Skin epidermis (tissue), 12 donors: ENCODE data around the gene PHKG2.

Experiments
- H3K27ac ChIP-seq, 21 experiments: fragments of 200-600 bp; sonication (generic) in 11 of 21; one replicate each; pipeline ENCODE4 v1.5.0; 2020; ENCODE audit warnings: mild to moderate bottlenecking in 3 of 21, inconsistent platforms in 2 of 21, moderate library complexity in 2 of 21
- H3K4me3 ChIP-seq, 7 experiments: fragments of 200-600 bp; sonication (generic) in 2 of 7; one replicate each; pipeline ENCODE4 v1.5.0; 2020; ENCODE audit warnings: inconsistent platforms in 2 of 7, mild to moderate bottlenecking in 2 of 7, moderate library complexity in 1 of 7

PHKG2 gene

GRCh38 chr16:30768583-30769181 is 20.5 kb downstream of the PHKG2 start:
- Histone ChIP-seq H3K27ac (no peak overlapping the region), H3K4me3 (no peak overlapping the region)

GRCh38 chr16:30769379-30770089 is 21.3 kb downstream of the PHKG2 start:
- H3K27ac ChIP-seq = no peak overlapping the region
- H3K4me3 ChIP-seq = no peak overlapping the region

- no peak overlapping the region for H3K4me3 ChIP-seq
- no peak overlapping the region for H3K27ac ChIP-seq
Observed at GRCh38 chr16:30771726-30772125, 23.5 kb downstream of the PHKG2 start.

GRCh38 chr16:30773826-30774225 is 25.6 kb downstream of the PHKG2 start:
- no peak overlapping the region for H3K4me3 ChIP-seq
- no peak overlapping the region for H3K27ac ChIP-seq

GRCh38 chr16:30774367-30775130 is 26.3 kb downstream of the PHKG2 start:
- Histone ChIP-seq H3K4me3 (peak overlapping the region; percentile 50 to 78 (median 60)), H3K27ac (peak overlapping the region in 18 of 21 experiments; percentile 23 to 93 (median 80))

- Histone ChIP-seq H3K27ac (peak overlapping the region in 19 of 21 experiments; percentile 23 to 93 (median 79)), H3K4me3 (peak overlapping the region; percentile 50 to 78 (median 60))
Observed at GRCh38 chr16:30775131-30775391, 26.8 kb downstream of the PHKG2 start.

GRCh38 chr16:30775392-30776188 is 27.4 kb downstream of the PHKG2 start:
- Histone ChIP-seq H3K27ac (peak overlapping the region; percentile 23 to 93 (median 79)), H3K4me3 (peak overlapping the region; percentile 50 to 78 (median 60))

GRCh38 chr16:30777591-30778297 is 29.5 kb downstream of the PHKG2 start:
- H3K27ac ChIP-seq = peak overlapping the region in 3 of 21 experiments; percentile 6 to 32 (median 10)
- no peak overlapping the region for H3K4me3 ChIP-seq

GRCh38 chr16:30778549-30779244 is 30.5 kb downstream of the PHKG2 start:
- Histone ChIP-seq H3K4me3 (no peak overlapping the region), H3K27ac (peak overlapping the region in 1 of 21 experiments; percentile 32)

- Histone ChIP-seq H3K27ac (no peak overlapping the region), H3K4me3 (no peak overlapping the region)
Observed at GRCh38 chr16:30779596-30779995, 31.4 kb downstream of the PHKG2 start.

- H3K27ac ChIP-seq = no peak overlapping the region
- H3K4me3 ChIP-seq = no peak overlapping the region
Observed at GRCh38 chr16:30780021-30780420, 31.8 kb downstream of the PHKG2 start.

- no peak overlapping the region for H3K4me3 ChIP-seq
- no peak overlapping the region for H3K27ac ChIP-seq
Observed at GRCh38 chr16:30780549-30780948, 32.3 kb downstream of the PHKG2 start.

GRCh38 chr16:30782486-30783279 is 34.5 kb downstream of the PHKG2 start:
- Histone ChIP-seq H3K4me3 (no peak overlapping the region), H3K27ac (no peak overlapping the region)

- H3K27ac ChIP-seq = no peak overlapping the region
- no peak overlapping the region for H3K4me3 ChIP-seq
Observed at GRCh38 chr16:30783280-30784109, 35.3 kb downstream of the PHKG2 start.

- no peak overlapping the region for H3K4me3 ChIP-seq
- no peak overlapping the region for H3K27ac ChIP-seq
Observed at GRCh38 chr16:30784215-30784614, 36.0 kb downstream of the PHKG2 start.

GRCh38 chr16:30785126-30786106 is 37.2 kb downstream of the PHKG2 start:
- peak overlapping the region in 8 of 21 experiments; percentile 87 to 98 (median 94) for H3K27ac ChIP-seq

More at GRCh38 chr16:30785126-30786106, 37.2 kb downstream of the PHKG2 start:
- H3K4me3 ChIP-seq = peak overlapping the region in 5 of 7 experiments; percentile 73 to 95 (median 90)
